Dendritic cell treated with granulocyte-macrophage colony-stimulating factor and Interleukin-4, amounts not matched to agents 40 ng/mL and 50 ng/mL, for 4 days (primary cell): ENCODE results near the gene LSP1.
"Not testable (repeated sequence)": the region's sequence is repeated elsewhere in the genome, so short reads cannot be mapped to it uniquely, and the experiment has no call there.

Experiments used
- H3K27ac Mint-ChIP-seq: one replicate; pipeline ENCODE4 v1.8.0; 2022; ENCODE audit warnings: mild to moderate bottlenecking, mixed read lengths
- H3K27me3 Mint-ChIP-seq: one replicate; pipeline ENCODE4 v1.8.0; 2022; ENCODE audit warnings: mild to moderate bottlenecking, mixed read lengths
- H3K36me3 Mint-ChIP-seq: one replicate; pipeline ENCODE4 v1.8.0; 2022; ENCODE audit warnings: low read depth, mixed read lengths
- H3K4me1 Mint-ChIP-seq: one replicate; pipeline ENCODE4 v1.8.0; 2022; ENCODE audit warnings: low read depth, mixed read lengths
- H3K4me3 Mint-ChIP-seq: one replicate; pipeline ENCODE4 v1.8.0; 2022; ENCODE audit warnings: mild to moderate bottlenecking, moderate library complexity, mixed read lengths
- H3K9me3 Mint-ChIP-seq: one replicate; pipeline ENCODE4 v1.8.0; 2022; ENCODE audit warnings: mixed read lengths
- intact Hi-C: fragments of 100-400 bp; cut with micrococcal nuclease; formaldehyde crosslinking; loops from one replicate; pipeline ENCODE4 v1.15.0; 2022

LSP1 gene

DNA sequence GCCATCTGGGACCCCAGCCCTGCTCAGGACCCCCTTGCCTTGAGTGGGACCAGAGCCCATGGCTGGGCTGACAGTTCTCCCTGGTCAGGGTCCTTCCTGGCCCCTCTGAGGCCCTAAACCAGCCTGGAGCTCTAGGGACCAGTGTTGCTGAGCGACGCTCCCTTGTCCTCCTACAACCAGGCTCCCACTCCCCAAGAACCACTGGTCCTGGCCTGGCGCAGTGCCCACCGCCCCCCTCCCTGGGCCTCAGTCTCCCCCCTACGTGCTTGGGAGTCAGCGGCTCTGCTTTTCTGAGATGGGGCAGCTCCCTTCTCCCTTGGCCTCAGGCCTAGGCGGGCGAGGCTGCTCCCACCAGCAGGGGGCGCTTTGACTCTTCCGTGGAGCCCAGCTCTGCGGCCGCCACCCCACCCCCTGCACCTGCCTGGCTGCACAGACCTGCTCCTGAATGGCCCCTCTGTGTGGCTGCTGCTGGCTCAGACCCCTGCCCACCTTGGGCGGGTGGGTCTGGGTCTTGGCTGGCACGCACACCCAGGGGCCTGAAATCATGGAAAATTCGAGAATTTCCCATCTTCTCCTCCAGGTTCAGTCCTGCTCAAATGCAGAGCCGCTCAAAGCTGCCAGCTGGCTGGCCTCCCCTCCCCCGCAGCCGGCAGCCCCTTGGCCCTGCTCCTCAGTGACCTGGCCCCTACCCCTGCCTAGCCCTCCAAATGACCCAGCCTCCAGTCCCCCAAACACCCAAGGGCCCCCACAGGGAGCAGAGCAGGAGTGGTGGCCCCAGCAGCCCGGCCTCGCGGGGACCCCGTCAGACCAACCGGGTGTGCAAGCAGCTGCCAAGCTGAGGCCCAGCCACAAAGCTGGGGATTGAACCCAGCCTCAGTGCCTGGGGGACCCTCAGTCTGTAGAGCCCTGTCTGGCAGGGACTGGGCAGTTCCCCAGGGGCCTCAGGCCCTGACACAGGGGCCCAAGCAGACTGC lies 29.7 kb downstream of the LSP1 start:
- Mint-ChIP-seq H3K4me3 (no peak overlapping the region), H3K36me3 (peaks cover 32% of the 10 kb centered on the region), H3K9me3 (no peaks in the 10 kb centered on the region), H3K27ac (peak overlapping the region; percentile 18), H3K4me1 (peaks cover 42% of the 10 kb centered on the region), H3K27me3 (peaks cover 1% of the 10 kb centered on the region)
- intact Hi-C loops: no loop called here

DNA sequence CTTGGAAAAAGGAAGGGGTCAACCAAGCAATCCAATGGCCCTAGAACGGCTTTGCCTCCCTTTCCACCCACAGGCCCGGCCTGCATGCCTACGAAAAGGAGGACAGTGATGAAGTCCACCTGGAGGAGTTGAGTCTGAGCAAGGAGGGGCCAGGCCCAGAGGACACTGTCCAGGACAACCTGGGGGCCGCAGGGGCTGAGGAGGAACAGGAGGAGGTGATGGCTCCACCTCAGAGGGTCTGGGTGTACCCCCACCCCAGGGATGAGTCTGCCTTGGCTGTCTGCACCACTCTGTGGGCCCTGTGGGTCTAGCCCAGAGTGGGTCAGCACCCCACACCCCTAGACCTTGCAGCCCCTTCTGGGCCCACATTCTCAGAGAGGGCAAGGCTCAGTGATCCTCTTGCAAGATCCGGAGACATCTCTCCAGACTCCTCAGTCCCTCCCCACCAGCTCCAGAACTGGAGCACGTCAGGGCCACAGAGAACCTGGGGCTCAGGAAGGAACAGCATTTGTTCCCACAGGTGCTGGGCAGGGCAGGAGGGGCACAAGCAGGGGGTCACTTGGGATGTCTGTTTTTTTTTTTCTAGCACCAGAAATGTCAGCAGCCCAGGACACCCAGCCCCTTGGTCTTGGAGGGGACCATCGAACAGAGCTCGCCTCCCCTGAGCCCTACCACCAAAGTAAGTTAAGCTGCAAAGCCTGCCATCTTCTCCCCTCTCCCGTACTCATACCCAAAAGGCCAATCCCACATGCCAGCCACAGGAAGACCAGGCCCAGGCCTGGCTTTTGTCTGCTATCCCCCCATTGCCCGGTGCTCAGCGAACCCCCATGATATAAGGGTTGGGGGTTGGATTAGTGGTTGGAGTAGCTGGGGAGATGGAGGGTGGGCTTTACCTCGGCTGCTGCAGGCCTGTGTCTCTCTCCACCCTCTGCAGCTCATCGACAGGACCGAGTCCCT lies 30.7 kb downstream of the LSP1 start:
- H3K9me3 Mint-ChIP-seq: no peaks in the 10 kb centered on the region
- H3K4me3 Mint-ChIP-seq: no peak overlapping the region
- H3K4me1 Mint-ChIP-seq: peaks cover 42% of the 10 kb centered on the region
- H3K27me3 Mint-ChIP-seq: peaks cover 7% of the 10 kb centered on the region
- peaks cover 21% of the 10 kb centered on the region for H3K36me3 Mint-ChIP-seq
- H3K27ac Mint-ChIP-seq: no peak overlapping the region
- intact Hi-C loops: no loop called here

DNA sequence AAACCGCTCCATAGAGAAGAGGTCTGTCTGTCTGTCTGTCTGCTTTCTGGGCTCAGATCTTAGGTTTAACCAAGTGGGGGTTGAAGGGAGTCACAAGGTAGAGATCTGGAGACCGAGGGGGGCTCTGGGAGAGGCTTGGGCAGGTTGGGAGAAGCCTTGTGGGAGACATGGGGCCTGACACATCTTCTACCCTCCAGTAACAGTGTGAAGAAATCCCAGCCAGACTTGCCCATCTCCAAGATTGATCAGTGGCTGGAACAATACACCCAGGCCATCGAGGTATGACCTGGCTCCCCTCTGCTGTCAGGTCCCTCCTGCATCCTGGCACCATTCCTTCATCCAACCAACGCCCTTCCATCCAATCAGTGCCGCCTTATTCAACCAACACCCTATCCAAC lies 31.4 kb downstream of the LSP1 start:
- Mint-ChIP-seq H3K27ac (no peak overlapping the region), H3K4me3 (no peak overlapping the region), H3K4me1 (peaks cover 45% of the 10 kb centered on the region), H3K27me3 (peaks cover 12% of the 10 kb centered on the region), H3K36me3 (peaks cover 18% of the 10 kb centered on the region), H3K9me3 (no peaks in the 10 kb centered on the region)
- intact Hi-C loops: no loop called here

DNA sequence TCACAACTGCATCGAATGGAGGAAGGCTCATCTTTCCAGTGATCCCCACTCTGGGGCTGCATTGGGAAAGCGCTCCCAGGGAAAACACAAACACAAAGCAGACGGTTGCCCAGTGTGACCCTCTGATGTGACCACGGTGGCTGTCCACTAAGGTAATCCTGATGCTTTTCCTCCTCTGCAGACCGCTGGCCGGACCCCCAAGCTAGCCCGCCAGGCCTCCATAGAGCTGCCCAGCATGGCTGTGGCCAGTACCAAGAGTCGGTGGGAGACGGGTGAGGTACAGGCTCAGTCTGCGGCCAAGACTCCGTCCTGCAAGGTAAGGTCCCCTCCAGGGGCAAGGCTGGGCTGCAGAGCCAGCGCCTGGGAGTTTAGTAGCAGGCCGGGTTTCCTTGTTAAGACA lies 33.7 kb downstream of the LSP1 start:
- not testable (repeated sequence) for H3K27ac Mint-ChIP-seq

DNA sequence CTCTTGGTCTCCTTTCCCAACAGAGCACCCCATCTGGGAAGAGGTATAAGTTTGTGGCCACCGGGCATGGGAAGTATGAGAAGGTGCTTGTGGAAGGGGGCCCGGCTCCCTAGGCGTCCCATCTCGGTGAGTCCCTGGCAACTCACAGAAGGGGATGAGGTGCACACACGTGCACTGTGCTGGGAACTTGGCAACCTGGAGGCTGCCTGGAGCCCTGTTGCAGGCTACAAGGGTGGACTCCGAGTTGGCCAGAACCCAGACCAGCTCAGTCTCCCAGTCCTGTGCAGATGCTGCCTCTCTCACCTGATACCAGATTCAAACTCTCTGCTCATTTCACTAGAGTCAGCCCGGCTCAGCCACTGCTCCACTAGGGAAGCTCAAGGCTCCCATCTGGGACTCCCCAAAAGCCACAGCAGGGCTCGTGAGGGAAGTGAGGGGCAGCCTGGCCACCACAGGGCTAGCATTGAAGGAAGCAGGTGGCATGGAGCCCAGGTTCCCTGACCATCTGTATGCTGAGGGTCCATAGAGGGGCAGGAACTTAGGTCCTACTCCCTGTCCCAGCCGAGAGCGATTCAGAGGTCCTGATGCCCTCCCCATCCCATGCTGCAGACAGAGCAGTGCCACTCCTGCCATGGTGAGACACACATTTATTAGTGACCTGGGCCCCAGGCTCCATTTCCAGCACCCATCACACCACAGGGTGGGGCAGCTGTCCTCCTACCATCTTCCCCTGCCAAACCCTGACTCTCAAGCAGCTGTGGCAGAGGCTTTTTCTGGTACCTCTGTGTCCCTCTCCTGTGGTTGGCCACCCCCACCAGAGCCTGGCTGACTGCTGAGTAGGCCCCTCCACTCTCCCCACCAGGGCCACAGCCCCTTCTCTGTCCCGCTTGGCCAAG lies 34.8 kb downstream of the LSP1 start:
- H3K4me1 Mint-ChIP-seq: peaks cover 45% of the 10 kb centered on the region
- no peaks in the 10 kb centered on the region for H3K9me3 Mint-ChIP-seq
- intact Hi-C loops: no loop called here
- H3K4me3 Mint-ChIP-seq: no peak overlapping the region
- H3K27me3 Mint-ChIP-seq: peaks cover 33% of the 10 kb centered on the region
- H3K36me3 Mint-ChIP-seq: peaks cover 9% of the 10 kb centered on the region
- peak overlapping the region; percentile 50 for H3K27ac Mint-ChIP-seq

More for the DNA sequence above, 33.7 kb downstream of the LSP1 start:
- Mint-ChIP-seq H3K27me3 (peaks cover 28% of the 10 kb centered on the region), H3K4me1 (peaks cover 42% of the 10 kb centered on the region)
- intact Hi-C loops, H3K9me3 Mint-ChIP-seq, H3K4me3 Mint-ChIP-seq, H3K36me3 Mint-ChIP-seq: not testable (repeated sequence)

DNA sequence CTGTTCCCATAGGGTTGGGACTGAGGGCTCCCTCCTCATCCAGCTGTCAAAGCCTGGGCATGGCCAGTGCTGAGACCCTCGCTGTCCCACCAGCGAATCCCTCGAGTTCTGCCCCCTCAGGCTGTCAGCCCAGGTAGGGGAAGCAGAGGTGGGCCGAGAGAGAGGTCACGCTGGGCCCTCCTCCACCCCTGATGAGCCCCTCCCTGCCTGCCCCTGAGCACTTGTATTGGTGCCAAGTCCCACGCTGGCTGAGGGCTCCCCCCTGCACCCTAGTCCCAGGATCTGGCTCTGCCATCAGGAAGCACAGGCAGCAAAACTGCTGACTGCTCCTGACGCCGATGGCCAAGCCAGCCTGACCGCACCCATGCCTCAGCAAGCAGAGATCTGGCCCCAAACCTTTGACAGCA lies 35.5 kb downstream of the LSP1 start:
- Mint-ChIP-seq H3K4me1 (peaks cover 47% of the 10 kb centered on the region), H3K9me3 (no peaks in the 10 kb centered on the region), H3K4me3 (no peak overlapping the region), H3K27ac (peak overlapping the region; percentile 50), H3K36me3 (peaks cover 15% of the 10 kb centered on the region), H3K27me3 (peaks cover 34% of the 10 kb centered on the region)
- intact Hi-C loops: no loop called here

DNA sequence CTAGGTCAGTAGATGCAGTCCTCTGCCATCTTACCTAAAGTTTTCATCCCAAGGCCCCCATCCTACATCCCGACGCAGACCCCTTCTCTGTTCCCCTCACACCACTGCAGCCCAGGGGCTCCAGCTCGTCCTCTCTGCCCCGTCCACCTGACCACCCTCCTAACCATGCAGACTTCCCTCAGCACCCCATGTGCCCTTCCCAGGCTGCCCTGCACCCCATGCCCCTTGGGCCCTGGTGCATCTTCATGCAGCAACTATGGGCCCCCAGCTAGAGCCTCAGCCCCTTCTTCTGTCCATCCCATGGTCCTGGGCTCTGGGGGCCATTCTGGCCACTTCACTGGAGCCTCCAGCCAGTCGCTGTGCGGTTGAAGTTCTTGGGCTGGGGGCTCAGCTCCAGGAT lies 35.9 kb downstream of the LSP1 start:
- peaks cover 52% of the 10 kb centered on the region for H3K4me1 Mint-ChIP-seq
- no peaks in the 10 kb centered on the region for H3K9me3 Mint-ChIP-seq
- intact Hi-C loops: no loop called here
- peaks cover 20% of the 10 kb centered on the region for H3K36me3 Mint-ChIP-seq
- peaks cover 36% of the 10 kb centered on the region for H3K27me3 Mint-ChIP-seq
- peak overlapping the region; percentile 5 for H3K4me3 Mint-ChIP-seq
- H3K27ac Mint-ChIP-seq: peak overlapping the region; percentile 50

DNA sequence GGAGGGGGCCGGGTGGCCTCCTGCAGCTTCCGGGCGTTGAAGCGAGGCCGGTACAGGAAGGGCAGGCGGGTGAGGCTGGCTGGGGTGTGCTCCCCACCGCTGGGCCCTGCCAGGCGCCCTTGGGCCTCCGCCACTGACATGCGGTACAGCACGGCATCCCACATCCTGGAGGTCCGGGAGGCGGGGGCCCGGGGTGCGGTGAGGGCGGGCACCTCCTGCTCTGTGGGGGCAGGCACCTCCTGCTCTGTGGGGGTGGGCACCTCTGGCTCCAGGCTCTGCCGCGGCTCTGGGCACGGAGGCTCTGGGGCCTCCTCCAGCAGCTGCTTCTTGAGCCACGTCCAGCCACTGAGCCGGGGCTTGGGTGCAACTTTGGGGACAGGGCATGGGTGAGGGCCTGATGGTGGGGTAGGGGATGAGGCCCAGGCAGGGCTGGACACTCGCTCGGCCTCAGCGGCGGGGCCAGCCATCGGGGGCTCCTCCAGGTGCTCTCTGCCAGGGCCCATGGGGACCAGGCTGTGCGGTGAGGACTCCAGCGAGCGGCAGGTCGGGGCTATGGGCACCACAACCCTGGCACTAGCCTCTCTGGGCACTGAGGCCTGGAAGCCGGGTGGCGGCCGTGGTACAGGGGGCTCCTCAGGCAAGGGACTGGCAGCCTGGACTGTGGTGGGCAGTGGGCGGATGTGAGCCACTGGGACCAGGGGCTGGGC lies 36.5 kb downstream of the LSP1 start:
- peaks cover 53% of the 10 kb centered on the region for H3K4me1 Mint-ChIP-seq
- peaks cover 36% of the 10 kb centered on the region for H3K27me3 Mint-ChIP-seq
- intact Hi-C loops: no loop called here
- peaks cover 21% of the 10 kb centered on the region for H3K36me3 Mint-ChIP-seq
- no peak overlapping the region for H3K4me3 Mint-ChIP-seq
- H3K27ac Mint-ChIP-seq: peak overlapping the region; percentile 50
- H3K9me3 Mint-ChIP-seq: no peaks in the 10 kb centered on the region

DNA sequence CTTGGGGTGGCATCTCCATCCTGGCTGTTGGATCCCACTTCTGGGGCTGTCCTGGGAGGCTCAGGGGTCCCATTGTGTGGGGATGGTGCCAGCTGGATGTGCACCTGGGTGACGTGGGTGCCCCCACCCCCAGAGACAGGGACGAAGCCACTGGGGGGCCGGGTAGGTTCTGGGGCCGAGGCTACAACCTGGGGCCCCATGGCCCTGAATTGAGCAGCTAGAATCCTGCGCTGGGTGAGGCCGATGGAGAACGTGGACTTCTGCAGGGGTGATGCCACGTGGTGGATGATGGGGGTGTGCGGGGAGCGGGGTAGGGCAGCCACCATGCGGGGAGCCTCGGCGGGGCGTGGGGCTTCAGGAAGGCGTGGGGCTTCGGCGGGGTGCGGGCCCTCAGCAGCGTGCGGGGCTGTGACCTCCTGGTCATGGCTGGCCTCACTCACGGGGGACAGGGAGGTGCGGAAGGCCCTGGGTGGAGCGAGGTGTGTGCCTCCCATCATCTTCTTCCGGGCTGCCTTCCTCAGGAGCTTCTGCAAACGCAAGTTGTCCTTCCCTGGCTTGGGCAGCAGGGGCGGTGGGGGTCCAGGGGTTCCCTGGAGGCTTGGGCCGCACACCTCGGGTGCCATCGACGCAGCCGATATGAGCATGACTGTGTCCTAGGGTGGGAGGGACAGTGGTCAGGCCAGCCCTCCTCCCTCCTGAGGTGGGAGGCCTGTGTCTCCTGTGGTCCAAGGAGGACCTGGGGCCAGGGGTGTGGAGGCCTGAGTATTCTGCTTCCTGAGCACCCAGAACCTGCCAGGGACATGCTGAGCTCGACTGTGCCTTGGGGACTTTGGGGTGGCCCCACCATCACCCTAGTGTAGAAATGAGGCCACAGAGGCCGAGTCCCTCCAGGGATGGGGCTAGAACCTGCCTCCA lies 37.3 kb downstream of the LSP1 start:
- Mint-ChIP-seq H3K36me3 (peaks cover 21% of the 10 kb centered on the region), H3K4me3 (no peak overlapping the region), H3K27ac (no peak overlapping the region), H3K4me1 (peaks cover 53% of the 10 kb centered on the region), H3K27me3 (peaks cover 36% of the 10 kb centered on the region), H3K9me3 (no peaks in the 10 kb centered on the region)
- intact Hi-C loops: no loop called here

DNA sequence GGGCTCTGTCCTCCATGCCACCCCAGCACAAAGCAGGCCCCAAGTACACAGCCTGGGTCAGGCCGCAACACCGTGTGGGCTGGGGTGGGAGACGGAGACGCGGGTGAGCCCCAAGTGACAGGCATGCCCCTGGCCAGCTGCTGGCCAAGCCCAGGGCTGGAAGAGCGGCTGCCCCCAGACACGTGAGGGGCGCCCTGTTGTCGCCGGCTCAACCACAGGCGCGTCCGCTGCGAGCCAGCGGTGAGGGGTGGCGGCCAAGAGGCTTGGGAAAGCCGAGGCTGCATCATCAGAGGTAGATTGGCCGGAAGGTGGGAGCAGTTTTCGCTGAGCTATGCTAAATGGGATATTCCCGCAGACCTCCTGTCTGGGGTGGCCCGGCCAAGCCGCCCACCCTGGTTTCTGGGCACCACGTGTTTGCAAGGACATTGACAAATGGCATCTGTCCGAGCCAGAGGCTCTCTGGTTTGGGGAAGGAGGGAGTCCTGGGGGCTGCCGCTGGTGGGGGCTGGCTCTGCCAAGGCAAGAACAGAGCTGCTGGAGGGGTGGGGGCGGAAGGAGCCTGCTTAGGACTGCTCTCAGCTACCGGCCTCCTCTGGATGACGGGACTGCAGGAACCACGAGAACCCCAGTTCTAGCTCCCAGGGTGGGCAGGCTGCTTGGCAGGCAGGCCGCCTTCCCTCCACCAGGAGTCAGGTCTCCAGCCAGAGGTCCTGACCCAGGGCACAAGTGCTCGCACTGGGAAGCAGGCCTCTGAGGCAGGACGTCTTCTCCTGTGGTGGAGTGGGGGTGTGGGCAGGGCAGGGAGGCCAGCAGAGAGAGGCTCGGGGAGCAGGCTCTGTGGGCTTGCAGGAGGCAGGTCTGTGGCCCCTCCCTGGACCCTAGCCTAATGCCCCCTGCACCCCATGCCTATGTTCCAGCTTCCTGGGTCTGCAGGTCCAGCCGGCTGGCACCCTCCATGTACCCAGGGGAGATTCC lies 38.3 kb downstream of the LSP1 start:
- H3K4me1 Mint-ChIP-seq: peaks cover 53% of the 10 kb centered on the region

DNA sequence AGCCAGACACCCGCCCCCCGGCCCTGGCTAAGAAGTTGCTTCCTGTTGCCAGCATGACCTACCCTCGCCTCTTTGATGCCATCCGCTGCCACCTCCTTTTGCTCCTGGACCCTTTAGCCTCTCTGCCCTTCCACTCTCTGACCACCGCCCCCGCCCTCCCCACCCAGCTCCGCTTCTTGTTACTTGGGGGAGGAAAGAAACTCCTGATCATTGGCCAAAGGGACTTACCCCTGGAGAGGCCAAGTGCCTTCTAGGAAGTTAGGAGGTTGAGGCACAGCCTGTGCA lies 38.9 kb downstream of the LSP1 start, which contains the start of gene PRR33:
TSS of gene PRR33 (minus strand) at position 65 of the 285 bp plus-strand sequence. CDS start 1,311 bp downstream, outside the sequence.
- Mint-ChIP-seq H3K4me1 (peaks cover 59% of the 10 kb centered on the region), H3K27me3 (peaks cover 42% of the 10 kb centered on the region), H3K9me3 (no peaks in the 10 kb centered on the region), H3K36me3 (peaks cover 21% of the 10 kb centered on the region), H3K4me3 (no peak within 1 kb of the TSS), H3K27ac (no peak within 1 kb of the TSS)
- intact Hi-C loops: no loop called here

More for the DNA sequence above, 38.3 kb downstream of the LSP1 start:
- peaks cover 38% of the 10 kb centered on the region for H3K27me3 Mint-ChIP-seq
- H3K36me3 Mint-ChIP-seq: peaks cover 21% of the 10 kb centered on the region
- H3K4me3 Mint-ChIP-seq: no peak overlapping the region
- no peak overlapping the region for H3K27ac Mint-ChIP-seq
- intact Hi-C loops: no loop called here
- no peaks in the 10 kb centered on the region for H3K9me3 Mint-ChIP-seq
